Natural killer cell (primary cell): Measurements from ENCODE around the gene CELF3. TPM values are rescaled to one million over a fixed set of nuclear protein-coding genes. Genes with fewer than 3 reads are reported as not detected.

Source experiments
- ATAC-seq, 3 donors: fragments of 150-1000 bp in 2 of 3; fragments of 200-7000 bp in 1 of 3; cut with Tn5 transposase; 1 replicate in 1 of 3; 2 replicates in 2 of 3; pipeline ENCODE4 v1.10.0; 2021; ENCODE audit warnings: mild to moderate bottlenecking in 2 of 3, moderate library complexity in 2 of 3
- DNase-seq, 2 donors: peaks; one replicate each; pipeline versions ENCODE4 v3.0.0 to v3.0.0-alpha.2; 2013 to 2021; ENCODE audit warnings: mixed read lengths in 1 of 2
- H3K27ac ChIP-seq: one replicate; pipeline ENCODE4 v1.5.1; 2013; ENCODE audit warnings: mild to moderate bottlenecking, low read length
- H3K27me3 ChIP-seq: one replicate; pipeline ENCODE4 v1.6.1; 2013; ENCODE audit warnings: low read length; ENCODE audit not compliant: control insufficient read depth, insufficient read depth
- H3K36me3 ChIP-seq: one replicate; pipeline ENCODE4 v1.6.1; 2013; ENCODE audit warnings: low read length; ENCODE audit not compliant: control insufficient read depth, insufficient read depth
- H3K4me1 ChIP-seq: one replicate; pipeline ENCODE4 v1.6.1; 2013; ENCODE audit warnings: low read length; ENCODE audit not compliant: control insufficient read depth, insufficient read depth
- H3K4me3 ChIP-seq: one replicate; pipeline ENCODE4 v1.5.1; 2013; ENCODE audit warnings: low read length
- H3K9me3 ChIP-seq: one replicate; pipeline ENCODE4 v1.6.1; 2013; ENCODE audit warnings: low read length; ENCODE audit not compliant: control insufficient read depth, insufficient read depth
- H3K27ac Mint-ChIP-seq, 2 donors: one replicate each; pipeline ENCODE4 v1.8.0; 2022; ENCODE audit warnings: mild to moderate bottlenecking in 2 of 2, mixed read lengths in 2 of 2, moderate library complexity in 1 of 2
- H3K27me3 Mint-ChIP-seq, 2 donors: one replicate each; pipeline ENCODE4 v1.8.0; 2022; ENCODE audit warnings: low read depth in 2 of 2, mixed read lengths in 2 of 2
- H3K36me3 Mint-ChIP-seq: one replicate; pipeline ENCODE4 v1.8.0; 2022; ENCODE audit warnings: mixed read lengths
- H3K4me1 Mint-ChIP-seq, 2 donors: one replicate each; pipeline ENCODE4 v1.8.0; 2022; ENCODE audit warnings: mixed read lengths in 2 of 2
- H3K4me3 Mint-ChIP-seq: one replicate; pipeline ENCODE4 v1.8.0; 2022; ENCODE audit warnings: mild to moderate bottlenecking, moderate library complexity, mixed read lengths
- H3K9me3 Mint-ChIP-seq, 2 donors: one replicate each; pipeline ENCODE4 v1.8.0; 2022; ENCODE audit warnings: mixed read lengths in 2 of 2
- CTCF ChIP-seq: fragments of 200-600 bp; IDR thresholded peaks from one replicate; pipeline ENCODE4 v1.8.0; 2022; ENCODE audit warnings: antibody characterized with exemption
- WGBS: methylation state at CpG from one replicate; pipeline ENCODE4 v1.1.7; 2013; ENCODE audit warnings: missing lambda C conversion rate; ENCODE audit not compliant: insufficient coverage; 5-methylcytosine and 5-hydroxymethylcytosine counted together
- intact Hi-C: fragments of 100-400 bp; cut with micrococcal nuclease; formaldehyde crosslinking; loops from one replicate; pipeline ENCODE4 v1.14.2; 2022
- total RNA-seq, 4 donors: library from RNA; stranded (reverse); fragments of 120-200 nt in 1 of 4; gene quantifications; one replicate each; pipeline versions ENCODE4 v1.2.3 to v1.2.4, GENCODE V29; 2013 to 2022

Gene CELF3
- total RNA-seq, 3 donors from 2014 or later (not counting 1 experiment from before 2014, with no cell fraction given), result not detected

- H3K36me3 Mint-ChIP-seq, result no peaks in the 10 kb centered on the region
- WGBS, result 100% methylated on average over 3 of the region's 7 CpGs
- intact Hi-C loops, result no loop called here
These were observed 44.2 kb upstream of the CELF3 start for GRCh38 chr1:151760597-151761385.

GRCh38 chr1:151759241-151759640, 42.6 kb upstream of the CELF3 start:
- Histone ChIP-seq H3K27me3 (no peaks in the 10 kb centered on the region), H3K36me3 (peaks cover 24% of the 10 kb centered on the region), H3K9me3 (no peaks in the 10 kb centered on the region), H3K4me1 (peaks cover 16% of the 10 kb centered on the region), H3K27ac (no peak overlapping the region), H3K4me3 (no peak overlapping the region)
- Mint-ChIP-seq H3K9me3 (no peaks in the 10 kb centered on the region), H3K27ac (no peak overlapping the region), H3K27me3 (no peaks in the 10 kb centered on the region), H3K4me3 (no peak overlapping the region), H3K4me1 (peaks cover 29 to 34% of the 10 kb centered on the region in 2 donors), H3K36me3 (no peaks in the 10 kb centered on the region)
- ATAC-seq (no peak), DNase-seq (no peak)
- no peak for TF ChIP-seq CTCF
- intact Hi-C loops, result loop anchor here (2.0 kb wide), 1 partner anchor 20 kb away; no protein-coding TSS in a partner anchor

More at GRCh38 chr1:151760597-151761385, 44.2 kb upstream of the CELF3 start:
- Histone ChIP-seq H3K27ac (no peak overlapping the region), H3K4me1 (peaks cover 16% of the 10 kb centered on the region), H3K4me3 (no peak overlapping the region), H3K9me3 (no peaks in the 10 kb centered on the region), H3K27me3 (no peaks in the 10 kb centered on the region), H3K36me3 (peaks cover 24% of the 10 kb centered on the region)
- H3K9me3 Mint-ChIP-seq, result no peaks in the 10 kb centered on the region
- H3K27me3 Mint-ChIP-seq, result no peaks in the 10 kb centered on the region
- peak overlapping the region; percentile 13 to 65 for H3K27ac Mint-ChIP-seq
- TF ChIP-seq CTCF, result no peak
- DNase-seq (no peak), ATAC-seq (no peak)
- H3K4me3 Mint-ChIP-seq, result peak overlapping the region; percentile 6
- H3K4me1 Mint-ChIP-seq, result peaks cover 31 to 37% of the 10 kb centered on the region in 2 donors

- Histone ChIP-seq H3K27me3 (no peaks in the 10 kb centered on the region), H3K4me1 (peaks cover 5% of the 10 kb centered on the region), H3K9me3 (no peaks in the 10 kb centered on the region), H3K4me3 (no peak overlapping the region), H3K27ac (no peak overlapping the region), H3K36me3 (peaks cover 18% of the 10 kb centered on the region)
- no peaks in the 10 kb centered on the region for H3K36me3 Mint-ChIP-seq
- peaks cover 10 to 15% of the 10 kb centered on the region in 2 donors for H3K4me1 Mint-ChIP-seq
- ATAC-seq, result peak in 2 of 3 donors; percentile 63 to 82
- DNase-seq, result no peak
- no peaks in the 10 kb centered on the region for H3K9me3 Mint-ChIP-seq
- no peak overlapping the region for H3K4me3 Mint-ChIP-seq
- H3K27me3 Mint-ChIP-seq, result peaks cover 3 to 6% of the 10 kb centered on the region in 2 donors
- H3K27ac Mint-ChIP-seq, result peak overlapping the region; percentile 56 to 64
- 90% methylated on average over 1 of the region's 1 CpG for WGBS
- intact Hi-C loops, result no loop called here
- TF ChIP-seq CTCF, result no peak
These were observed 39.7 kb upstream of the CELF3 start for GRCh38 chr1:151756291-151756690.
